IMR-90 (cell line): ENCODE results near the gene P3H1. TPM values are rescaled to one million over a fixed set of nuclear protein-coding genes. Genes with fewer than 3 reads are reported as not detected.

Experiments
- ATAC-seq: fragments of 200-7000 bp; cut with Tn5 transposase; 2 replicates; pipeline ENCODE4 v1.9.1; 2020; ENCODE audit warnings: low read depth, mild to moderate bottlenecking, moderate library complexity
- BruUV-seq: library from RNA; stranded (reverse); fragments of 400-500 nt; replicated peaks from 2 replicates; lab custom pipeline; 2021; lab: Mats Ljungman, UMichigan
- CTCF ChIA-PET: fragments of 300-600 bp; formaldehyde crosslinking; extraction: SDS; loops from one replicate; lab custom pipeline; 2021; ENCODE audit warnings: antibody characterized with exemption; lab: Yijun Ruan, JAX
- POLR2A ChIA-PET: fragments of 300-600 bp; sonication (Branson Sonifier 250); formaldehyde crosslinking; loops from one replicate; lab custom pipeline; 2022; ENCODE audit warnings: antibody characterized with exemption; ENCODE audit not compliant: unreplicated experiment; lab: Charles Lee
- DNase-seq: peaks from one replicate; pipeline ENCODE4 v3.0.0; 2013
- H2AFZ ChIP-seq: replicated peaks from 2 replicates; pipeline ENCODE3; 2013; ENCODE audit warnings: low read length, mild to moderate bottlenecking; ENCODE audit not compliant: poor library complexity
- H2AK5ac ChIP-seq: 2 replicates; pipeline ENCODE4 v1.6.1; 2013; ENCODE audit warnings: low read depth, low read length, inconsistent platforms
- H2AK9ac ChIP-seq: replicated peaks from 2 replicates; pipeline ENCODE3; 2013; ENCODE audit warnings: mild to moderate bottlenecking, low read depth, low read length, moderate library complexity; ENCODE audit not compliant: poor library complexity
- H2BK120ac ChIP-seq: 2 replicates; pipeline ENCODE4 v1.6.1; 2013; ENCODE audit warnings: low read depth, low read length, inconsistent platforms
- H2BK15ac ChIP-seq: 3 replicates; pipeline ENCODE4 v1.6.1; 2013; ENCODE audit warnings: low read depth, low read length, inconsistent platforms
- H2BK20ac ChIP-seq: 2 replicates; pipeline ENCODE4 v1.6.1; 2013; ENCODE audit warnings: low read depth, mild to moderate bottlenecking, inconsistent platforms, low read length, moderate library complexity
- H2BK5ac ChIP-seq: 2 replicates; pipeline ENCODE4 v1.6.1; 2013; ENCODE audit warnings: mild to moderate bottlenecking, low read depth, low read length, inconsistent platforms; ENCODE audit not compliant: poor library complexity, severe bottlenecking
- H3K14ac ChIP-seq: replicated peaks from 2 replicates; pipeline ENCODE4 v1.6.1; 2013; ENCODE audit warnings: low read depth, low read length, inconsistent platforms
- H3K18ac ChIP-seq: 2 replicates; pipeline ENCODE4 v1.6.1; 2013; ENCODE audit warnings: low read depth, low read length, control low read depth
- H3K23ac ChIP-seq: 2 replicates; pipeline ENCODE4 v1.6.1; 2013; ENCODE audit warnings: low read depth, low read length, inconsistent platforms
- H3K27ac ChIP-seq: 2 replicates; pipeline ENCODE4 v1.5.1; 2013; ENCODE audit warnings: mild to moderate bottlenecking, control low read depth, low read length; ENCODE audit not compliant: insufficient read depth
- H3K27me3 ChIP-seq: 2 replicates; pipeline ENCODE4 v1.6.1; 2013; ENCODE audit warnings: low read length; ENCODE audit not compliant: control insufficient read depth, insufficient read depth
- H3K36me3 ChIP-seq: 2 replicates; pipeline ENCODE4 v1.6.1; 2013; ENCODE audit warnings: low read length, mixed read lengths; ENCODE audit not compliant: control insufficient read depth, insufficient read depth
- H3K4ac ChIP-seq: 2 replicates; pipeline ENCODE4 v1.6.1; 2013; ENCODE audit warnings: low read depth, low read length, inconsistent platforms
- H3K4me1 ChIP-seq: 2 replicates; pipeline ENCODE4 v1.6.1; 2013; ENCODE audit warnings: low read length, mixed read lengths; ENCODE audit not compliant: control insufficient read depth, insufficient read depth
- H3K4me2 ChIP-seq: 2 replicates; pipeline ENCODE4 v1.6.1; 2013; ENCODE audit warnings: low read depth, mild to moderate bottlenecking, control low read depth, low read length, moderate library complexity
- H3K4me3 ChIP-seq: 2 replicates; pipeline ENCODE4 v1.5.1; 2013; ENCODE audit warnings: low read depth, mild to moderate bottlenecking, control low read depth, low read length, moderate library complexity; ENCODE audit not compliant: insufficient read depth
- H3K56ac ChIP-seq: 2 replicates; pipeline ENCODE4 v1.6.1; 2013; ENCODE audit warnings: low read length, inconsistent platforms; ENCODE audit not compliant: insufficient read depth; ENCODE audit errors: extremely low read depth
- H3K79me1 ChIP-seq, 2 experiments: 2 replicates each; pipeline ENCODE4 v1.6.1; 2013; ENCODE audit warnings: low read length in 2 of 2, inconsistent platforms in 1 of 2, low read depth in 1 of 2
- H3K9ac ChIP-seq: 2 replicates; pipeline ENCODE4 v1.6.1; 2013; ENCODE audit warnings: low read depth, low read length, control low read depth
- H3K9me1 ChIP-seq: 2 replicates; pipeline ENCODE4 v1.6.1; 2013; ENCODE audit warnings: low read length, inconsistent platforms; ENCODE audit not compliant: insufficient read depth
- H3K9me3 ChIP-seq: 2 replicates; pipeline ENCODE4 v1.6.1; 2013; ENCODE audit warnings: low read length; ENCODE audit not compliant: control insufficient read depth, insufficient read depth
- H4K20me1 ChIP-seq: 2 replicates; pipeline ENCODE4 v1.6.1; 2013; ENCODE audit warnings: low read length, inconsistent platforms; ENCODE audit not compliant: insufficient read depth
- H4K5ac ChIP-seq: 2 replicates; pipeline ENCODE4 v1.6.1; 2013; ENCODE audit warnings: mild to moderate bottlenecking, low read depth, low read length, control low read depth
- H4K8ac ChIP-seq, 2 experiments: 2 replicates each; pipeline ENCODE4 v1.6.1; 2013; ENCODE audit warnings: low read depth in 2 of 2, low read length in 2 of 2, control low read depth in 1 of 2, inconsistent platforms in 1 of 2
- H4K91ac ChIP-seq: 2 replicates; pipeline ENCODE4 v1.6.1; 2013; ENCODE audit warnings: low read depth, low read length, inconsistent platforms; ENCODE audit not compliant: insufficient read depth
- CEBPB ChIP-seq: IDR thresholded peaks from 2 replicates; pipeline ENCODE4 v1.6.1; 2012; ENCODE audit warnings: low read depth, low read length, improper control_type of control experiment
- FOS ChIP-seq: fragments of 150-350 bp; IDR thresholded peaks from 2 replicates; pipeline ENCODE4 v1.6.1; 2016; ENCODE audit warnings: low read depth, low read length
- MAFK ChIP-seq: IDR thresholded peaks from 2 replicates; pipeline ENCODE4 v1.6.1; 2012; ENCODE audit warnings: low read depth, low read length, improper control_type of control experiment
- NFE2L2 ChIP-seq: fragments of 150-350 bp; IDR thresholded peaks from 2 replicates; pipeline ENCODE4 v1.6.1; 2016; ENCODE audit warnings: low read depth, mild to moderate bottlenecking, low read length
- WGBS, 2 experiments: methylation state at CpG; one replicate each; pipeline versions ENCODE4 v1.1.5 to v1.1.7; 2013; ENCODE audit warnings: missing lambda C conversion rate in 2 of 2; ENCODE audit not compliant: insufficient read length in 1 of 2; ENCODE audit errors: extremely low coverage in 2 of 2; 5-methylcytosine and 5-hydroxymethylcytosine counted together
- dilution Hi-C: fragments of 300-500 bp; cut with HindIII; formaldehyde crosslinking; loops from one replicate; pipeline ENCODE4 v1.14.3; 2018; ENCODE audit warnings: low sequenced_read_pairs; ENCODE audit not compliant: unreplicated experiment
- in situ Hi-C: fragments of 300-500 bp; cut with MboI; formaldehyde crosslinking; loops from 3 replicates; pipeline ENCODE4 v1.14.3; 2019; ENCODE audit warnings: low sequenced_read_pairs, inconsistent platforms, mixed read lengths
- intact Hi-C: fragments of 100-400 bp; cut with micrococcal nuclease; formaldehyde crosslinking; loops from 2 replicates; pipeline ENCODE4 v1.10.0; 2022
- polyA plus RNA-seq, 3 experiments: library from polyadenylated mRNA; depleted of rRNA; stranded (reverse); fragments of >200 nt; gene quantifications; 2 replicates each; pipeline ENCODE4 v1.2.3, GENCODE V29; 2012; ENCODE audit warnings: low replicate concordance in 1 of 3
- total RNA-seq: library from RNA; depleted of rRNA; stranded (reverse); fragments of >200 nt; gene quantifications from 2 replicates; pipeline ENCODE4 v1.2.3, GENCODE V29; 2012

P3H1 gene
- total and polyA plus RNA-seq, 2 of the 4 experiments (the other 2 are of a cell fraction), result 108 to 210 TPM

DNA sequence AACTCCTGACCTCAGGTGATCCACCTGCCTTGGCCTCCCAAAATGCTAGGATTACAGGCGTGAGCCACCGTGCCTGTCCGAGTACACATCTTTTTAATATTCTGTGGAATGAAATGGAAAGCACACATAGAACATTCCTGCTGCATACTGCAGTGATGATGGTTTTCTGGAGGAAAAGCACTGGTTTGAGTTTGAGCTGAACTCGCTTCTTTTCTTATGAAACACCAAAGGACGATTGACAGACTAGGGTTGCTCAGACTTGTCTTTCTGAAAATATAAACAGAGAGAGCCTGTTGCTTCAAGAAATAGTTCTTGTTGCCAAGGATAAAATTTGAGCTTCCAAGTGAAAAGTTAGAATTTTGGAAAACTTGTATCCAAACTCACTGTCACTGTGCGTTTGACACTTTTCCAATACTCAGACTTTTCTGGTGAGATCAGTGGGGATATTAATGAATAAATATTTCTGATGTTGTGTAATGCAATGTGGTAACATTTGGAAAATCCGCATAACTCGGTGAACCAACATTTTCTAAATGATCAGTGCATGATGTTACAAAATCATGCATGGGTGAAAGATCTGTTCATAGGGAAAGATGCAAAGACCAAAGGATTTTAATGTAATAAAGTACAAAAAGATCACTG is 35.1 kb upstream of the P3H1 start:
- H3K18ac ChIP-seq, result no peak overlapping the region
- dilution Hi-C loops (no loop called here), in situ Hi-C loops (no loop called here), intact Hi-C loops (no loop called here)
- no peak overlapping the region for H4K8ac ChIP-seq
- H3K79me1 ChIP-seq, result no peaks in the 10 kb centered on the region
- no peak for TF ChIP-seq FOS
- no peak for TF ChIP-seq NFE2L2
- TF ChIP-seq CEBPB, result 0 out of 2 replicates have a peak, but pooled peaks have one; percentile 35
- no peak for TF ChIP-seq MAFK
- H4K91ac ChIP-seq, result no peak overlapping the region
- no peak overlapping the region for H2BK120ac ChIP-seq
- H2AK5ac ChIP-seq, result no peak overlapping the region
- no peak overlapping the region for H3K23ac ChIP-seq
- H4K5ac ChIP-seq, result no peak overlapping the region
- H3K9me1 ChIP-seq, result no peaks in the 10 kb centered on the region
- ChIA-PET POLR2A (no interaction called here), CTCF (interaction anchor here (1.3 kb wide), 1 partner anchor 11 kb away, joined by 4 read pairs; no protein-coding TSS in a partner anchor)
- H3K27ac ChIP-seq, result no peak overlapping the region
- H2BK15ac ChIP-seq, result no peak overlapping the region
- no peak overlapping the region for H2BK20ac ChIP-seq
- peaks cover 7% of the 10 kb centered on the region for H3K4me1 ChIP-seq
- no peak overlapping the region for H2BK5ac ChIP-seq
- ATAC-seq (peak; percentile 11), DNase-seq (peak; percentile 17)
- BruUV-seq, result no TSS peak
- peaks cover 5% of the 10 kb centered on the region for H3K27me3 ChIP-seq
- H4K20me1 ChIP-seq, result no peaks in the 10 kb centered on the region
- no peaks in the 10 kb centered on the region for H3K9me3 ChIP-seq
- H3K56ac ChIP-seq, result no peak overlapping the region
- no peak overlapping the region for H3K4me2 ChIP-seq
- no peak overlapping the region for H2AK9ac ChIP-seq
- no peak overlapping the region for H3K9ac ChIP-seq
- no peak overlapping the region for H3K4ac ChIP-seq
- no peak overlapping the region for H3K14ac ChIP-seq
- no peak overlapping the region for H2AFZ ChIP-seq
- no peaks in the 10 kb centered on the region for H3K36me3 ChIP-seq
- H3K4me3 ChIP-seq, result no peak overlapping the region
- WGBS, 2 experiments, result no CpG with 5 or more reads among the region's 8 CpGs
